ENCODE measurements around the gene CACFD1. TPM values are rescaled to one million over a fixed set of nuclear protein-coding genes. Genes with fewer than 3 reads are reported as not detected.

The CACFD1 gene
- total and polyA plus RNA-seq, 7 experiments from 2014 or later = 0.56 to 4.7 (median 3.1) TPM

- no peak overlapping the region for H3K27ac ChIP-seq (ENCODE audit: low read depth, low read length)
- H3K4me3 ChIP-seq (ENCODE audit: low read length) = no peak overlapping the region
- no peaks in the 10 kb centered on the region for H3K36me3 ChIP-seq (ENCODE audit: control insufficient read depth in 2 of 3, insufficient read depth in 3 of 3, low read length in 3 of 3)
- peaks cover 3 to 5% of the 10 kb centered on the region in 2 donors for H3K4me1 ChIP-seq (ENCODE audit: control insufficient read depth in 2 of 2, insufficient read depth in 2 of 2, low read length in 2 of 2)
- CTCF ChIA-PET = interaction anchor here (0.6 kb wide), 1 partner anchor 205 kb away, joined by 4 read pairs; no protein-coding TSS in a partner anchor
- ATAC-seq (no peak), DNase-seq (no peak)
- intact Hi-C loops (cut with micrococcal nuclease) = no loop called here
- Mint-ChIP-seq H3K4me3 (no peak overlapping the region), H3K4me1 (peaks cover 0 to 7% (median 6%) of the 10 kb centered on the region in 7 donors), H3K27ac (no peak overlapping the region), H3K9me3 (no peaks in the 10 kb centered on the region), H3K36me3 (no peaks in the 10 kb centered on the region), H3K27me3 (no peaks in the 10 kb centered on the region)
- no peaks in the 10 kb centered on the region for H3K9me3 ChIP-seq (ENCODE audit: control insufficient read depth in 2 of 3, low read length in 3 of 3)
- POLR2A ChIA-PET = no interaction called here
- H3K27me3 ChIP-seq (ENCODE audit: control insufficient read depth in 2 of 2, insufficient read depth in 2 of 2, low read length in 2 of 2) = no peaks in the 10 kb centered on the region
Measured at GRCh38 chr9:133490201-133490681, 30.5 kb downstream of the CACFD1 start.

GRCh38 chr9:133490865-133491655 lies 31.3 kb downstream of the CACFD1 start:
- intact Hi-C loops (cut with micrococcal nuclease) = no loop called here

GRCh38 chr9:133491656-133491925 lies 31.8 kb downstream of the CACFD1 start:
- no peak overlapping the region for H3K4me3 ChIP-seq (ENCODE audit: low read length)
- no peaks in the 10 kb centered on the region for H3K36me3 ChIP-seq (ENCODE audit: control insufficient read depth in 2 of 3, insufficient read depth in 3 of 3, low read length in 3 of 3)
- ChIA-PET POLR2A (no interaction called here), CTCF (no interaction called here)
- no peaks in the 10 kb centered on the region for H3K4me1 ChIP-seq (ENCODE audit: control insufficient read depth in 2 of 2, insufficient read depth in 2 of 2, low read length in 2 of 2)
- intact Hi-C loops (cut with micrococcal nuclease) = no loop called here
- no peak overlapping the region for H3K27ac ChIP-seq (ENCODE audit: low read depth, low read length)
- Mint-ChIP-seq H3K27ac (no peak overlapping the region), H3K4me3 (no peak overlapping the region), H3K4me1 (peaks cover 0 to under 1% (median 0%) of the 10 kb centered on the region in 7 donors), H3K9me3 (no peaks in the 10 kb centered on the region), H3K27me3 (no peaks in the 10 kb centered on the region), H3K36me3 (no peaks in the 10 kb centered on the region)
- DNase-seq (no peak), ATAC-seq (no peak)
- no peaks in the 10 kb centered on the region for H3K9me3 ChIP-seq (ENCODE audit: control insufficient read depth in 2 of 3, low read length in 3 of 3)
- no peaks in the 10 kb centered on the region for H3K27me3 ChIP-seq (ENCODE audit: control insufficient read depth in 2 of 2, insufficient read depth in 2 of 2, low read length in 2 of 2)

More at GRCh38 chr9:133490865-133491655, 31.3 kb downstream of the CACFD1 start:
- Mint-ChIP-seq H3K27ac (no peak overlapping the region), H3K27me3 (no peaks in the 10 kb centered on the region), H3K4me3 (no peak overlapping the region), H3K36me3 (no peaks in the 10 kb centered on the region), H3K4me1 (peaks cover 0 to 6% (median 4%) of the 10 kb centered on the region in 7 donors), H3K9me3 (no peaks in the 10 kb centered on the region)
- Histone ChIP-seq H3K27ac (ENCODE audit: low read depth, low read length) (no peak overlapping the region), H3K4me1 (ENCODE audit: control insufficient read depth in 2 of 2, insufficient read depth in 2 of 2, low read length in 2 of 2) (peaks cover 2 to 3% of the 10 kb centered on the region in 2 donors), H3K9me3 (ENCODE audit: control insufficient read depth in 2 of 3, low read length in 3 of 3) (no peaks in the 10 kb centered on the region), H3K27me3 (ENCODE audit: control insufficient read depth in 2 of 2, insufficient read depth in 2 of 2, low read length in 2 of 2) (no peaks in the 10 kb centered on the region), H3K4me3 (ENCODE audit: low read length) (no peak overlapping the region), H3K36me3 (ENCODE audit: control insufficient read depth in 2 of 3, insufficient read depth in 3 of 3, low read length in 3 of 3) (no peaks in the 10 kb centered on the region)
- CTCF ChIA-PET = interaction anchor here (0.6 kb wide), 1 partner anchor 205 kb away, joined by 4 read pairs; no protein-coding TSS in a partner anchor
- no peak for ATAC-seq
- POLR2A ChIA-PET = no interaction called here
- DNase-seq = no peak

- Mint-ChIP-seq H3K36me3 (no peaks in the 10 kb centered on the region), H3K4me1 (no peaks in the 10 kb centered on the region), H3K27me3 (no peaks in the 10 kb centered on the region), H3K9me3 (no peaks in the 10 kb centered on the region), H3K4me3 (no peak overlapping the region), H3K27ac (no peak overlapping the region)
- H3K36me3 ChIP-seq (ENCODE audit: control insufficient read depth in 2 of 3, insufficient read depth in 3 of 3, low read length in 3 of 3) = no peaks in the 10 kb centered on the region
- no peaks in the 10 kb centered on the region for H3K27me3 ChIP-seq (ENCODE audit: control insufficient read depth in 2 of 2, insufficient read depth in 2 of 2, low read length in 2 of 2)
- ChIA-PET CTCF (no interaction called here), POLR2A (no interaction called here)
- no peaks in the 10 kb centered on the region for H3K4me1 ChIP-seq (ENCODE audit: control insufficient read depth in 2 of 2, insufficient read depth in 2 of 2, low read length in 2 of 2)
- DNase-seq (no peak), ATAC-seq (no peak)
- H3K27ac ChIP-seq (ENCODE audit: low read depth, low read length) = no peak overlapping the region
- H3K9me3 ChIP-seq (ENCODE audit: control insufficient read depth in 2 of 3, low read length in 3 of 3) = no peaks in the 10 kb centered on the region
- intact Hi-C loops (cut with micrococcal nuclease) = no loop called here
- no peak overlapping the region for H3K4me3 ChIP-seq (ENCODE audit: low read length)
Measured at GRCh38 chr9:133492061-133493021, 32.6 kb downstream of the CACFD1 start.

GRCh38 chr9:133493428-133493827 lies 33.6 kb downstream of the CACFD1 start:
- DNase-seq (no peak), ATAC-seq (no peak)
- Histone ChIP-seq H3K9me3 (ENCODE audit: control insufficient read depth in 2 of 3, low read length in 3 of 3) (no peaks in the 10 kb centered on the region), H3K27ac (ENCODE audit: low read depth, low read length) (no peak overlapping the region), H3K4me3 (ENCODE audit: low read length) (no peak overlapping the region), H3K36me3 (ENCODE audit: control insufficient read depth in 2 of 3, insufficient read depth in 3 of 3, low read length in 3 of 3) (no peaks in the 10 kb centered on the region), H3K27me3 (ENCODE audit: control insufficient read depth in 2 of 2, insufficient read depth in 2 of 2, low read length in 2 of 2) (no peaks in the 10 kb centered on the region), H3K4me1 (ENCODE audit: control insufficient read depth in 2 of 2, insufficient read depth in 2 of 2, low read length in 2 of 2) (no peaks in the 10 kb centered on the region)
- no peaks in the 10 kb centered on the region for H3K4me1 Mint-ChIP-seq
- ChIA-PET POLR2A (no interaction called here), CTCF (no interaction called here)
- H3K9me3 Mint-ChIP-seq = peaks cover 0 to 2% (median 0%) of the 10 kb centered on the region in 11 donors
- H3K27ac Mint-ChIP-seq = no peak overlapping the region
- no peaks in the 10 kb centered on the region for H3K36me3 Mint-ChIP-seq
- H3K4me3 Mint-ChIP-seq = no peak overlapping the region
- H3K27me3 Mint-ChIP-seq = peaks cover 0 to 4% (median 0%) of the 10 kb centered on the region in 5 donors
- intact Hi-C loops (cut with micrococcal nuclease) = no loop called here

- no peak overlapping the region for H3K27ac Mint-ChIP-seq
- no peaks in the 10 kb centered on the region for H3K27me3 ChIP-seq (ENCODE audit: control insufficient read depth in 2 of 2, insufficient read depth in 2 of 2, low read length in 2 of 2)
- H3K27me3 Mint-ChIP-seq = peaks cover 0 to 6% (median 0%) of the 10 kb centered on the region in 5 donors
- H3K4me1 ChIP-seq (ENCODE audit: control insufficient read depth in 2 of 2, insufficient read depth in 2 of 2, low read length in 2 of 2) = no peaks in the 10 kb centered on the region
- CTCF ChIA-PET = interaction anchor here (0.6 kb wide), 1 partner anchor 330 kb away, joined by 3 read pairs; no protein-coding TSS in a partner anchor
- no peak overlapping the region for H3K27ac ChIP-seq (ENCODE audit: low read depth, low read length)
- POLR2A ChIA-PET = no interaction called here
- ATAC-seq = no peak
- H3K4me3 Mint-ChIP-seq = no peak overlapping the region
- H3K4me3 ChIP-seq (ENCODE audit: low read length) = no peak overlapping the region
- H3K4me1 Mint-ChIP-seq = no peaks in the 10 kb centered on the region
- no peaks in the 10 kb centered on the region for H3K36me3 ChIP-seq (ENCODE audit: control insufficient read depth in 2 of 3, insufficient read depth in 3 of 3, low read length in 3 of 3)
- H3K9me3 Mint-ChIP-seq = peaks cover 0 to 4% (median 0%) of the 10 kb centered on the region in 11 donors
- no peaks in the 10 kb centered on the region for H3K36me3 Mint-ChIP-seq
- no peaks in the 10 kb centered on the region for H3K9me3 ChIP-seq (ENCODE audit: control insufficient read depth in 2 of 3, low read length in 3 of 3)
- no peak for DNase-seq
- intact Hi-C loops (cut with micrococcal nuclease) = no loop called here
Measured at GRCh38 chr9:133493845-133494540, 34.2 kb downstream of the CACFD1 start.
